HG02840 (cell line): ENCODE data around the gene DIRAS3.
"Not testable (repeated sequence)": the region's sequence is repeated elsewhere in the genome, so short reads cannot be mapped to it uniquely, and the experiment has no call there.

Experiments
- ATAC-seq: cut with Tn5 transposase; IDR thresholded peaks from one replicate; pipeline ENCODE4 v1.9.1; 2021; ENCODE audit warnings: mild to moderate bottlenecking, moderate library complexity, moderate number of reproducible peaks; ENCODE audit not compliant: unreplicated experiment, low FRiP score

Gene DIRAS3

DNA sequence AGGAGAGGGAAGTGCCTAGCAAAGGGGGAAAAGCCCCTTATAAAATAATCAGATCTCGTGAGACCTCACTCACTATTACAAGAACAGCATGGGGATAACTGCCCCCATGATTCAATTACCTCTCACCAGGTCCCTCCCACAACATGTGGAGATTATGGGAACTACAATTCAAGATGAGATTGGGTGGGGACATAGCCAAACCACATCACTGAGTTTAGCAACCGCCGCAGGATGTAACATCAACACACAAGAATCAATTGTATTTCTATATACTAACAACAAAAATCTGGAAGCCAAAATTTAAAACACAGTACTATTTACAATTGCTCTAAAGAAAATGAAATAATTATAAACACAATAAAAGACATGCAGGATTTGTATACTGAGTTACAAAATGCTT lies 21.9 kb downstream of the DIRAS3 start:
- ATAC-seq: no peak

DNA sequence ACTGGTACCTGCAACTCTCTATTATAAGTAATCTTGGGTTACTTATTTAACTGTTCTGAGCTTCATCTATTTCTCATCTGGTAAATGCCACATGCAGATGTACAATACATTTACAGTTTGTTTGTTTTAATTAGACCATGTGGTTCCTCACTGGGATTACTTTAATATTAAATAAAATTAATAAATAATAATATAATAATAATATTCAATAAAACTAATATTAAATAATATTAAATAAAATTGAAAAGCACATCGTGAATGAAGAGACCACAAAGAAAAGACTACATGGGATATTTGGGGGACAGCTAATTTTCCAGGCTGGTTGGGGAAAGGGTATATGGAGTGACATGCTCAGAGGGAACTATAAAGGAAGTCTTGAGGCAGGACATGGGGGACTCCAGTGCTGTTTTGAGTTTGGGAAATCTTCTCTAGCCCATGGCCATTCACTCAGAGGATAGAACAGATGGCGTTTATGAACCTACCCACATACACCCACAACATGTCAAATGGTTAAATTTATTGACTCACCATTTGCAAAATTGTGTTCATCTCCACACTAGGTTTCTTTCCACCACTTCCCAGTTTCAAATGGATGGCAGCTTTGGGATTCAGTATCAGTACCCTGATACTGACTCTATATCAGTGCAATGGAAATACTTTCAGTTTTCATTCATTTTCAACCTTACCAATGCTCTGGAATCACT lies 25.6 kb downstream of the DIRAS3 start:
- no peak for ATAC-seq

DNA sequence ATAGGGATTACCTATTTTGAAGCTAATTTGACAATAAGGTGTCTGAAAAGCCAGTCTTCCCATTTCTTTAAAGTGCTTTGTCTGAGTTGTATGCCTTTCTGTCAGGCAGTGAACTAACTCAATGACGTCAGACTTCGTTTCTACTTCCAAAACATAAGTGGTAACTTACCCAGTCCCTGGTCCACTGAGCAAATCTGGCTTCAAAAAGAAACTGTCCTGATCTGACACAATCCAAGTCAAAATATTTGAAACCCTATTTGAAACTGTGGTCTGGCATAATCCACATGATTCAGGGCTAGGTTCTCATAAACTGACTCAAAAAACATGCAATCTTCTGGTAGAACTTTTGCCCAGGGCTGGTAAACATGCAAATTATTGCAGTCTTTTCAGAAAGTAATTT lies 34.0 kb downstream of the DIRAS3 start:
- ATAC-seq: no peak

DNA sequence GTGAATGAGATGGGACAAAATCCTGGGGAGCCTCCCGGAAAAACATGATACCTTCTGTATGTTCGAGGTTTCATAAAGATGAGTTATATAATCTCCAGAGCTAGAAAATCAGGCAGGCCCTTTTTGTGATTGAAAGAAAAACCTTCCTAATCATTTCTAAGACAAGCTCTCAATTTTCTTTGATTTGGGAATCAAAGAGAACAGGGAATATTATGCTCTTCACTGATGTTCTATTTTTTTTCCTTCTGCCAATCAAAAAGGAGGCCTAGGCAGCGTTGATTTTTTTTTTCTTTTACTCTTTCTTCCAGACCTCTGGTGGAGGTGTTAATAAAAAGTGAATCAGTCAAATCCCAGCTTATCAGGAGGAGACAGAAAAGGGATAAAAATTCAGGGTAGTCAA lies 34.5 kb downstream of the DIRAS3 start:
- no peak for ATAC-seq

DNA sequence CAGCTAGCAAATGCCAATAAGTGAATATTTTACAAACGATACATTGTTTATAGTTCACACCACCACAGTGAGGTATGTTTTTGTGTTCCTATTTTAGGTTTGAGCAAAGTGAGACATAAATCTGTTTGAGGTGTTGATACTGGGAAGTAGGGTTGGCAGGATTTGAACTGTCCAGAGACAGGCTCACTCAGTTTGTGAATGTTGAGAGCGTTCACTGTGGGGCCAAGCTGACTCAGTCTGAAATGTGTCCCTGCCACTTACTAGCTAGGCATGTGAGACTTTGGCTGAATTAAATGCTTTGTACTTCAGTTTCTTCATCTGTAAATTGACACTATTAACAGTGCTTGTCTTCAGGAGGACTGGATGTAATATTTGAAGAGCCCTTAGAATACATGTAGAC lies 35.1 kb downstream of the DIRAS3 start:
- ATAC-seq: no peak

DNA sequence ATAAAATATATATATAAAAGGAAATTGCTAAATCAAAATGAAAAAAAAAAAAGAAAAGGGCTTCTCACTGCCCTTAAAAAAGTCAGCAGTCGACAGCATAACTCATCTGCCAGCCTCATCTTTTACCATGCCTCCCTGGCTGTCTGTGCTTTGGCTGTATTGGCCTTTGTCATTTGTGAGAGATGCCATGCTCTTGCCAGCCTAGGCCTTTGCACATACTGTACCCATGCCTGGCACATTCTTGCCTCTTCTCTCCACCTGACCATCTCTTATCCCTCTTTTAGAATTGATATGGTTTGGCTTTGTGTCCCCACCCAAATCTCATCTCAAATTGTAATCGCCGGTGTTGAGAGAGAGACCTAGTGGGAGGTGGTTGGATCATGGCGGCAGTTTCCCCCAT lies 37.1 kb downstream of the DIRAS3 start:
- no peak for ATAC-seq

DNA sequence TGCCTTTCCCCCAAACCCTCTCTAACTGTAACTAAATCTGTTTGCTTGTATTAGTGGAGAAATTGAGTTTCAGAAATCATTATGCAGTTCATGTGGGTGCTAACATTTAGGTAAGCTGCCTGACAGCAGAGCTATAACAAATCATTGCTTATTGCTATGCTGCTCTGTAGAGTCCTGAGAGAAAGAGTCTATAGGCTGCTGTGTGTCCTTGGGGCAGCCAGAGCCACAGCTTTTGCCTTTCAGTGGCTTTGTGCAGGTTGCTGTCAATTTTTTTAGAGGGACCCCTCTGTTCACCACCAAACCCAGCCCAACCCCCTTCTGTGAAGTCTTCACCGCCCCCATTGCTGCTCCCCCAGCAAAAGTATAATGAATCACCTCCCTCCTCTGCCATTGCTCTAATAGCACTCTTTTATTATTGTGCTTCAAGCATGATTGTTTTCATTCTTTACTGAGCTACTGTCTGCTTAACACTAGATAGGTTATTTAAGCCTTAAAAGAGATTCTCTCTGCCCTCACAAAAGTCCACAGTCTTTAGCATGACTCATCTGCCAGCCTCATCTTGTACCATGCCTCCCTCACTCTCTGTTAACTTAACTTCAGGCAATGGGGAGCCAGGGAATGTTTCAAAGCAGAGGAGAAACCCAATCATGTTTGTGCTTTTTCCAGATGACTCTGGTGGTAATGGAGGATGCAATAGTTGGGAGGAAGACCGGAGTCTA lies 38.6 kb downstream of the DIRAS3 start:
- no peak for ATAC-seq

DNA sequence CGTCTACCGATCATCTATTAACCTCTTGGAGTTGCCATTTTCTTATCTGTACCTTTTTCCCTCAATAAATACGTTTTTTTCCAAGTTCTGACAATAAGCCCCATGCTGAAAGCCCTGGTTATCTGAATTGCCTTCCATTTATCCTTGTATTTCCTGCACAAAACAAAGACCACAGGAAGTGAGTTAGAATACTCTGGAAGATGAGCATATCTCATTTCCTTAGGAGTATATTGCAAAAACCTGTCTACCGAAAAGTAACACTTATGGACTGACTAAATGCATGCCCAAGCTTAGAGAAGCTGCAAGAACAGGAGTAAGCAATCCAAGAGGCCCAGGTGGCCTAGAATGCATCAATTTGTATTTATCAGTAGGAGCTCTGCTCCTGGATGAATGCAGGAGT lies 39.9 kb downstream of the DIRAS3 start:
- no peak for ATAC-seq

DNA sequence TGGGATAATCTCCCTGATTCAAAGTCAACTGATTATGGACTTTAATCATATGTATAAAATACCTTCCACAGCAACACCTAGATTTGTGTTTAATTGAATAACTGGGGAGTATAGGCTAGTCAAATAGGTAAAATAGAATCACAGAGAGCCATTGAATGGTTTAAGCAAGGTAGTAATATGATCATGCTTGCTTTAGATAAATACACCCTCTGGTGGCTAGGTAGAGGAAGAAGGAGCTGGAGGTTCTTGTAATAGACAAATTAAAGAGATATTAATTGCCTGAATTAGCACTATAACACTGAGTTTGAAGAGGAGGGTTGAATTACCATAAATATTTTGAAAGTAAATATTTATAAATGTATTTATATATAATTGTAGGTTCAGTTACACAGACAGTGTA lies 40.3 kb downstream of the DIRAS3 start:
- ATAC-seq: no peak

DNA sequence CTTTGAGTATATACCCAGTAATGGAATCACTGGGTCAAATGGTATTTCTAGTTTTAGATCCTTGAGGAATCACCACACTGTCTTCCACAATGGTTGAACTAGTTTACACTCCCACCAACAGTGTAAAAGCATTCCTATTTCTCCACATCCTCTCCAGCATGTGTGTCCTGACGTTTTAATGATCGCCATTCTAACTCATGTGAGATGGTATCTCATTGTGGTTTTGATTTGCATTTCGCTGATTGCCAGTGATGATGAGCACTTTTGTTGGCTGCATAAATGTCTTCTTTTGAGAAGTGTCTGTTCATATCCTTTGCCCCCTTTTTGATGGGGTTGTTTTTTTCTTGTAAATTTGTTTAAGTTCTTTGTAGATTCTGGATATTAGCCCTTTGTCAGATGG lies 46.8 kb downstream of the DIRAS3 start:
- not testable (repeated sequence) for ATAC-seq

DNA sequence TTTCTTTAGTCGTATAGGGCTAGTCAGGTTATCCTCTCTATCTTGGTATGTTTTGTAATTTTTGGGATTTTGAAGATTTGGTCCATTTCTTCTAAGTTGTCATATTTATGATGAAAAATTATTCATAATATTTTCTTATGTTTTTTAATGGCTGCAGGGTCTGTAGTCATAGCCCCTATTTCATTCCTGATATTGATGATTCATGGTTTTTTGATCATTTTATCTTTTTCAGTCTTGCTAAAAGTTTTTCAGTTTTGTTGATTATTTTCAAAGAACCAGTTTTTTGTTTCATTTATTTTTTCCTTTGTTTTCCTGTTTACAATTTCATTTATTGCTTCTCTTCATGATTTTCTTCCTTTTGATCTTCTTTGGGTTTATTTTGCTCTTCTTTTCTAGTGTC lies 50.2 kb downstream of the DIRAS3 start:
- no peak for ATAC-seq

DNA sequence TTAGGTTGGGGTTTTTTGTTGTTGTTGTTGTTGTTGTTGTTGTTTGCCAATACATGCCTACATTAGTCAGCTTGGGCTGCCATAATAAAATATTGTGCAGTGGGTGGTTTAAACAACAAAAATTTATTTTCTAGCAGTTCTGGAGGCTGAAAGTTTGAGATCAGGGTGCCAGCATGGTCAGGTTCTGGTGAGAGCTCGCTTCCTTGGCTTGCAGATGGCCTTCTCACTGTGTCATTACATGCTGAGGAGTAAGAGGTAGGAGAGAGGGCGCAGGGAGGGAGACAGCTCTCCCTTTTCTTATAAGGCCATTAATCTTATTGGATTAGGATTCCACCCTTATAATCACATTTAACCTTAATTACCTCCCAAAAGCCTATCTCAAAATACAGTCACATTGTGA lies 52.7 kb downstream of the DIRAS3 start:
- ATAC-seq: no peak
